ENCODE data around the gene TANK. TPM values are rescaled to one million over a fixed set of nuclear protein-coding genes. Genes with fewer than 3 reads are reported as not detected.

The TANK gene
- total RNA-seq, 1 experiment from 2014 or later, result 24.5 TPM

DNA sequence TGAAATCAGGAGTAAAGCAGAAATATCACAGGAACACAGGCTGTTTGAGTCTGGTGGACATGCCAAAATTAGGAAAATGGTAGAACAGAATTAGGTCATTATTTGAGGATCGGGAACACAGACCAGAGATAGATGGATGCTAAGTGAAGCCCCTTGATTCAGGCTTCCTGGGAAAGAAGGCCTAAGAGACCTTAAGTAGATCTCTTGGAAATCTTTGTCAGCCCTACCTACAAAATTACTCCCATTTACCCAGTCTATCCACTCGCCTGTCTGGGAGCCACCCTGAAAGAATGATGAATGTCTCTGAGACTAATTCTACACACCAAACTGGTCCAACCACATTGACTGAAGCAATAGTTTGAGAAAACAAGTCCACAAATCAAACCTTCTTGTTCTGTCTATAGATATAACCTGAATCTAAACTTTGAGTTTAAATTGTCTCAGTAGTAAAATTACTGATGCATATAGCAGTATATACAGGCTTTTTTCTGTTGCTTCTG lies 36.6 kb upstream of the TANK start:
- Mint-ChIP-seq H3K4me3 (no peak overlapping the region), H3K27ac (no peak overlapping the region), H3K27me3 (ENCODE audit: low read depth) (no peaks in the 10 kb centered on the region), H3K4me1 (peaks cover 21% of the 10 kb centered on the region), H3K9me3 (no peaks in the 10 kb centered on the region), H3K36me3 (no peaks in the 10 kb centered on the region)
- POLR2A ChIA-PET, result no interaction called here
- TF ChIP-seq PRRX2 (CRISPR knock-in tag; IDR thresholded peaks at IDR 0.05) (no peak), ESRRA (CRISPR knock-in tag; IDR thresholded peaks at IDR 0.05; ENCODE audit: borderline replicate concordance) (no peak), NFE2L1 (CRISPR knock-in tag; IDR thresholded peaks at IDR 0.05) (no peak), SP1 (CRISPR knock-in tag; conservative IDR thresholded peaks at IDR 0.05) (no peak), TCF7 (CRISPR knock-in tag; IDR thresholded peaks at IDR 0.05; ENCODE audit: low read depth) (no peak), ZNF396 (CRISPR knock-in tag; IDR thresholded peaks at IDR 0.05; ENCODE audit: borderline replicate concordance) (no peak), ZNF232 (CRISPR knock-in tag; IDR thresholded peaks at IDR 0.05) (no peak), MXD4 (CRISPR knock-in tag; IDR thresholded peaks at IDR 0.05; ENCODE audit: borderline replicate concordance) (no peak), MYBL2 (CRISPR knock-in tag; IDR thresholded peaks at IDR 0.05) (no peak)
- TF ChIP-seq, protein P1, sequence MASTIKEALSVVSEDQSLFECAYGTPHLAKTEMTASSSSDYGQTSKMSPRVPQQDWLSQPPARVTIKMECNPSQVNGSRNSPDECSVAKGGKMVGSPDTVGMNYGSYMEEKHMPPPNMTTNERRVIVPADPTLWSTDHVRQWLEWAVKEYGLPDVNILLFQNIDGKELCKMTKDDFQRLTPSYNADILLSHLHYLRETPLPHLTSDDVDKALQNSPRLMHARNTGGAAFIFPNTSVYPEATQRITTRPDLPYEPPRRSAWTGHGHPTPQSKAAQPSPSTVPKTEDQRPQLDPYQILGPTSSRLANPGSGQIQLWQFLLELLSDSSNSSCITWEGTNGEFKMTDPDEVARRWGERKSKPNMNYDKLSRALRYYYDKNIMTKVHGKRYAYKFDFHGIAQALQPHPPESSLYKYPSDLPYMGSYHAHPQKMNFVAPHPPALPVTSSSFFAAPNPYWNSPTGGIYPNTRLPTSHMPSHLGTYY (CRISPR knock-in tag; IDR thresholded peaks at IDR 0.05), result no peak
- TF ChIP-seq, protein P2, sequence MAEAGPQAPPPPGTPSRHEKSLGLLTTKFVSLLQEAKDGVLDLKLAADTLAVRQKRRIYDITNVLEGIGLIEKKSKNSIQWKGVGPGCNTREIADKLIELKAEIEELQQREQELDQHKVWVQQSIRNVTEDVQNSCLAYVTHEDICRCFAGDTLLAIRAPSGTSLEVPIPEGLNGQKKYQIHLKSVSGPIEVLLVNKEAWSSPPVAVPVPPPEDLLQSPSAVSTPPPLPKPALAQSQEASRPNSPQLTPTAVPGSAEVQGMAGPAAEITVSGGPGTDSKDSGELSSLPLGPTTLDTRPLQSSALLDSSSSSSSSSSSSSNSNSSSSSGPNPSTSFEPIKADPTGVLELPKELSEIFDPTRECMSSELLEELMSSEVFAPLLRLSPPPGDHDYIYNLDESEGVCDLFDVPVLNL (CRISPR knock-in tag; IDR thresholded peaks at IDR 0.05; ENCODE audit: borderline replicate concordance, low read depth), result no peak
- TF ChIP-seq, protein P3, sequence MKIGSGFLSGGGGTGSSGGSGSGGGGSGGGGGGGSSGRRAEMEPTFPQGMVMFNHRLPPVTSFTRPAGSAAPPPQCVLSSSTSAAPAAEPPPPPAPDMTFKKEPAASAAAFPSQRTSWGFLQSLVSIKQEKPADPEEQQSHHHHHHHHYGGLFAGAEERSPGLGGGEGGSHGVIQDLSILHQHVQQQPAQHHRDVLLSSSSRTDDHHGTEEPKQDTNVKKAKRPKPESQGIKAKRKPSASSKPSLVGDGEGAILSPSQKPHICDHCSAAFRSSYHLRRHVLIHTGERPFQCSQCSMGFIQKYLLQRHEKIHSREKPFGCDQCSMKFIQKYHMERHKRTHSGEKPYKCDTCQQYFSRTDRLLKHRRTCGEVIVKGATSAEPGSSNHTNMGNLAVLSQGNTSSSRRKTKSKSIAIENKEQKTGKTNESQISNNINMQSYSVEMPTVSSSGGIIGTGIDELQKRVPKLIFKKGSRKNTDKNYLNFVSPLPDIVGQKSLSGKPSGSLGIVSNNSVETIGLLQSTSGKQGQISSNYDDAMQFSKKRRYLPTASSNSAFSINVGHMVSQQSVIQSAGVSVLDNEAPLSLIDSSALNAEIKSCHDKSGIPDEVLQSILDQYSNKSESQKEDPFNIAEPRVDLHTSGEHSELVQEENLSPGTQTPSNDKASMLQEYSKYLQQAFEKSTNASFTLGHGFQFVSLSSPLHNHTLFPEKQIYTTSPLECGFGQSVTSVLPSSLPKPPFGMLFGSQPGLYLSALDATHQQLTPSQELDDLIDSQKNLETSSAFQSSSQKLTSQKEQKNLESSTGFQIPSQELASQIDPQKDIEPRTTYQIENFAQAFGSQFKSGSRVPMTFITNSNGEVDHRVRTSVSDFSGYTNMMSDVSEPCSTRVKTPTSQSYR (CRISPR knock-in tag; IDR thresholded peaks at IDR 0.05), result no peak
- TF ChIP-seq, protein P4, sequence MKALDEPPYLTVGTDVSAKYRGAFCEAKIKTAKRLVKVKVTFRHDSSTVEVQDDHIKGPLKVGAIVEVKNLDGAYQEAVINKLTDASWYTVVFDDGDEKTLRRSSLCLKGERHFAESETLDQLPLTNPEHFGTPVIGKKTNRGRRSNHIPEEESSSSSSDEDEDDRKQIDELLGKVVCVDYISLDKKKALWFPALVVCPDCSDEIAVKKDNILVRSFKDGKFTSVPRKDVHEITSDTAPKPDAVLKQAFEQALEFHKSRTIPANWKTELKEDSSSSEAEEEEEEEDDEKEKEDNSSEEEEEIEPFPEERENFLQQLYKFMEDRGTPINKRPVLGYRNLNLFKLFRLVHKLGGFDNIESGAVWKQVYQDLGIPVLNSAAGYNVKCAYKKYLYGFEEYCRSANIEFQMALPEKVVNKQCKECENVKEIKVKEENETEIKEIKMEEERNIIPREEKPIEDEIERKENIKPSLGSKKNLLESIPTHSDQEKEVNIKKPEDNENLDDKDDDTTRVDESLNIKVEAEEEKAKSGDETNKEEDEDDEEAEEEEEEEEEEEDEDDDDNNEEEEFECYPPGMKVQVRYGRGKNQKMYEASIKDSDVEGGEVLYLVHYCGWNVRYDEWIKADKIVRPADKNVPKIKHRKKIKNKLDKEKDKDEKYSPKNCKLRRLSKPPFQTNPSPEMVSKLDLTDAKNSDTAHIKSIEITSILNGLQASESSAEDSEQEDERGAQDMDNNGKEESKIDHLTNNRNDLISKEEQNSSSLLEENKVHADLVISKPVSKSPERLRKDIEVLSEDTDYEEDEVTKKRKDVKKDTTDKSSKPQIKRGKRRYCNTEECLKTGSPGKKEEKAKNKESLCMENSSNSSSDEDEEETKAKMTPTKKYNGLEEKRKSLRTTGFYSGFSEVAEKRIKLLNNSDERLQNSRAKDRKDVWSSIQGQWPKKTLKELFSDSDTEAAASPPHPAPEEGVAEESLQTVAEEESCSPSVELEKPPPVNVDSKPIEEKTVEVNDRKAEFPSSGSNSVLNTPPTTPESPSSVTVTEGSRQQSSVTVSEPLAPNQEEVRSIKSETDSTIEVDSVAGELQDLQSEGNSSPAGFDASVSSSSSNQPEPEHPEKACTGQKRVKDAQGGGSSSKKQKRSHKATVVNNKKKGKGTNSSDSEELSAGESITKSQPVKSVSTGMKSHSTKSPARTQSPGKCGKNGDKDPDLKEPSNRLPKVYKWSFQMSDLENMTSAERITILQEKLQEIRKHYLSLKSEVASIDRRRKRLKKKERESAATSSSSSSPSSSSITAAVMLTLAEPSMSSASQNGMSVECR (CRISPR knock-in tag; IDR thresholded peaks at IDR 0.05; ENCODE audit: borderline replicate concordance), result no peak
- TF ChIP-seq, protein P5, sequence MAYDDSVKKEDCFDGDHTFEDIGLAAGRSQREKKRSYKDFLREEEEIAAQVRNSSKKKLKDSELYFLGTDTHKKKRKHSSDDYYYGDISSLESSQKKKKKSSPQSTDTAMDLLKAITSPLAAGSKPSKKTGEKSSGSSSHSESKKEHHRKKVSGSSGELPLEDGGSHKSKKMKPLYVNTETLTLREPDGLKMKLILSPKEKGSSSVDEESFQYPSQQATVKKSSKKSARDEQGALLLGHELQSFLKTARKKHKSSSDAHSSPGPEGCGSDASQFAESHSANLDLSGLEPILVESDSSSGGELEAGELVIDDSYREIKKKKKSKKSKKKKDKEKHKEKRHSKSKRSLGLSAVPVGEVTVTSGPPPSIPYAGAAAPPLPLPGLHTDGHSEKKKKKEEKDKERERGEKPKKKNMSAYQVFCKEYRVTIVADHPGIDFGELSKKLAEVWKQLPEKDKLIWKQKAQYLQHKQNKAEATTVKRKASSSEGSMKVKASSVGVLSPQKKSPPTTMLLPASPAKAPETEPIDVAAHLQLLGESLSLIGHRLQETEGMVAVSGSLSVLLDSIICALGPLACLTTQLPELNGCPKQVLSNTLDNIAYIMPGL (CRISPR knock-in tag; IDR thresholded peaks at IDR 0.05), result no peak
- ATAC-seq (no peak), DNase-seq (ENCODE audit: low spot score) (no peak)
- CTCF ChIA-PET, result no interaction called here

DNA sequence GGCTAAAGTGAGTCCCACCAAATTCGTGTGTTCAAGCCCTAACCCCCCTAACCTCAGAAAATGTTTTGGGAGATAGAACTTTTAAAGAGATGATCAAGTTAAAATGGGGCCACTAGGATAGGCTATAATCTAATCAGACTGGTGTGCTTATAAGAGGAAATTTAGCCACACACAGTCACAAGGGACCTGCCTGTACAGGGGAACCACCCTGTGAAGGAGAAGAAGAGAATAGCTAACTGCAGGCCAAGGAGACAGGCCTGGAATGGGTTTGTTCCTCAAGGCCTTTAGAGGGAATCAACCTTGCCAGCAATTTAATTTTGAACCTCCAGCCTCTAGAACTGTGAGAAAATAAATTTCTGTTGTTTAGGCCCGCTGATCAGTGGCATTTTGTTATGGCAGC lies 36.0 kb upstream of the TANK start:
- Mint-ChIP-seq H3K36me3 (no peaks in the 10 kb centered on the region), H3K27me3 (ENCODE audit: low read depth) (no peaks in the 10 kb centered on the region), H3K27ac (no peak overlapping the region), H3K4me1 (peaks cover 21% of the 10 kb centered on the region), H3K4me3 (no peak overlapping the region), H3K9me3 (no peaks in the 10 kb centered on the region)
- DNase-seq (ENCODE audit: low spot score), result no peak
- CTCF ChIA-PET, result no interaction called here
- POLR2A ChIA-PET, result no interaction called here
- no peak for ATAC-seq
- TF ChIP-seq SP1 (CRISPR knock-in tag; conservative IDR thresholded peaks at IDR 0.05), result no peak
- TF ChIP-seq ETV6 (CRISPR knock-in tag; IDR thresholded peaks at IDR 0.05), result no peak
- TF ChIP-seq IRF2 (CRISPR knock-in tag; IDR thresholded peaks at IDR 0.05; ENCODE audit: borderline replicate concordance, low read depth), result no peak
- TF ChIP-seq, protein P4 (CRISPR knock-in tag; IDR thresholded peaks at IDR 0.05; ENCODE audit: borderline replicate concordance), result no peak
- no peak for TF ChIP-seq TEAD1 (CRISPR knock-in tag; IDR thresholded peaks at IDR 0.05)

Data from WTC11 (cell line).